IMR-90 (cell line): Measurements from ENCODE around the gene WBP2NL.

Experiments used
- CEBPB ChIP-seq: IDR thresholded peaks from 2 replicates; pipeline ENCODE4 v1.6.1; 2012; ENCODE audit warnings: low read depth, low read length, improper control_type of control experiment
- POLR2A ChIP-seq: IDR thresholded peaks from 2 replicates; pipeline ENCODE4 v1.6.1; 2012; ENCODE audit warnings: mild to moderate bottlenecking, low read depth, low read length
- TF ChIP-seq, protein P1 (sequence below): conservative IDR thresholded peaks from 2 replicates; pipeline ENCODE4 v1.5.1; 2012; ENCODE audit warnings: mild to moderate bottlenecking, low read depth, low read length, improper control_type of control experiment

DNA sequence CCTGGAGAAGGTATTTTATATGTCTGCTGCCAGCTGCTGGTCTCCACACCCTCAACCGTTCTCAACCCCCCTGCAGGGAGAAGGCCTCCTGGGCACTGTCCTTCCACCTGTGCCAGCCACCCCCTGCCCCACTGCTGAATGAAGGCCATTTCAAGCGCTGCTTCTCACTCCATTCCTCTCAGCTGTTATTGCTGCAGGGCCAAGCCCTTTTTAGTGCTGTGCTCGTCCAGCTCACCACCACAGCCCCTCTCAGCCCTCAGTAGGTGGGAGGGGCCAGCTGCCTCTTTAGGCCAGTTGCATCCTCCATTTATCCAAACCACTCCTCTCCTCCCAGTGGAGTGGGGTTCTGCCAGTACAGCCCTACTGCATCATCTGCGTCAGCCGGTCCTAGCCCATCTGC, 1.8 kb upstream of the WBP2NL start:
- TF ChIP-seq, protein P1, sequence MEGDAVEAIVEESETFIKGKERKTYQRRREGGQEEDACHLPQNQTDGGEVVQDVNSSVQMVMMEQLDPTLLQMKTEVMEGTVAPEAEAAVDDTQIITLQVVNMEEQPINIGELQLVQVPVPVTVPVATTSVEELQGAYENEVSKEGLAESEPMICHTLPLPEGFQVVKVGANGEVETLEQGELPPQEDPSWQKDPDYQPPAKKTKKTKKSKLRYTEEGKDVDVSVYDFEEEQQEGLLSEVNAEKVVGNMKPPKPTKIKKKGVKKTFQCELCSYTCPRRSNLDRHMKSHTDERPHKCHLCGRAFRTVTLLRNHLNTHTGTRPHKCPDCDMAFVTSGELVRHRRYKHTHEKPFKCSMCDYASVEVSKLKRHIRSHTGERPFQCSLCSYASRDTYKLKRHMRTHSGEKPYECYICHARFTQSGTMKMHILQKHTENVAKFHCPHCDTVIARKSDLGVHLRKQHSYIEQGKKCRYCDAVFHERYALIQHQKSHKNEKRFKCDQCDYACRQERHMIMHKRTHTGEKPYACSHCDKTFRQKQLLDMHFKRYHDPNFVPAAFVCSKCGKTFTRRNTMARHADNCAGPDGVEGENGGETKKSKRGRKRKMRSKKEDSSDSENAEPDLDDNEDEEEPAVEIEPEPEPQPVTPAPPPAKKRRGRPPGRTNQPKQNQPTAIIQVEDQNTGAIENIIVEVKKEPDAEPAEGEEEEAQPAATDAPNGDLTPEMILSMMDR: no peak
- TF ChIP-seq POLR2A (no peak), CEBPB (no peak)
